GM19372 (cell line): ENCODE results near the gene FBXW11.

ENCODE experiments used
- ATAC-seq: cut with Tn5 transposase; IDR thresholded peaks from one replicate; pipeline ENCODE4 v1.9.1; 2021; ENCODE audit warnings: mild to moderate bottlenecking, low read depth, moderate library complexity; ENCODE audit not compliant: unreplicated experiment

Gene FBXW11

GRCh38 chr5:171820561-171820960, 185.9 kb downstream of the FBXW11 start:
- no peak for ATAC-seq

GRCh38 chr5:171816666-171817065, 189.8 kb downstream of the FBXW11 start:
- ATAC-seq, result no peak

DNA sequence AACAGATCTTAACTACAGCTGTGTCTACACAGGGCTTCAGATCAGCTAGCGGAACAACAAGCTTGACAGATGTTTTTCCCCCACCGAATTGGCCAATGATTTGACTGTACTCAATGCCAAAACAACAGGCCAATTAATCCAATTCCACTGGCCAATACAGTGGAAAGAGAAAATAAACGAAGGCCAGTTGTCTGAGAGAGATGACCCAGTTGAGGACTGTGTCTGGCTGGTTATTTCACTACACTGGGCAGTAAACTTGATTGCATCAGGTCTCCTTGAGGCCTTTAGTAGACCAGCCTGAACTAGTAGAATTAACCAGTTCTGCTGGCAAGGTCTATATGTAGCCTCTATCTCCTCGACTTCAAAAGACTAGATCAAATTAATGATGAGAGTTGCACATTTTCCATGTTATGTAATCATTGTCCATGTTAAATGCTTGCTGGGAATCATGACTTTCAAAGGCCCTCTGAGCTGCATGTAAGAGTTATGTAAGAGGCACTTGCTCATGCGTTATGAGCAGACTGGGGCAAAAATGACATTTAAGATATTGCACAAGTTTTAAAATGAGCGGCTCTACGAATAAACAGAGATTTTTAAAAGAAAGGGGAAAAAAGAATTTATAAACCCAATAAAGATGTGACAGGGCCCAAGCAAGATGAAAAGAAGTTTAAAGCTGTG, 192.5 kb downstream of the FBXW11 start:
- no peak for ATAC-seq

DNA sequence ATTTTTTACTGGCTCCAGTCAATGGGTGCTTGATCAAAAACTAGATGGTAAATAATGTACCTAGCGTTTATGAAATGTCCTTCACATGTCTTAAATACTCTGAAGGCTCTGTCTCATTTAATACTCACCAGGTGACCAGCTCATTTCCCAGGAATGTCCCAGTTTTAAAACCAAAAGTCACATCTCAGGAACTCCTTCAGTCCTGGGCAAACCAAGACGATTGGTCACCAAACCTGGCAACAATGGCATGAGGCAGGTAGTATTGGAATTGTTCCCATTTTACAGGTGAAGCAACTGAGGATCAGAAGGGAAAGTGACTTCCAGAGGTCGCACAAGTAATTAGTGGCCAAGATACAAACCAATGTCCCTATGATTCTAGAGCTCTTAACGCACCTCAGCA, 193.2 kb downstream of the FBXW11 start:
- ATAC-seq, result no peak
